ENCODE results near the gene EIF1.
"Not testable (repeated sequence)": the region's sequence is repeated elsewhere in the genome, so short reads cannot be mapped to it uniquely, and the experiment has no call there.

Gene EIF1

DNA sequence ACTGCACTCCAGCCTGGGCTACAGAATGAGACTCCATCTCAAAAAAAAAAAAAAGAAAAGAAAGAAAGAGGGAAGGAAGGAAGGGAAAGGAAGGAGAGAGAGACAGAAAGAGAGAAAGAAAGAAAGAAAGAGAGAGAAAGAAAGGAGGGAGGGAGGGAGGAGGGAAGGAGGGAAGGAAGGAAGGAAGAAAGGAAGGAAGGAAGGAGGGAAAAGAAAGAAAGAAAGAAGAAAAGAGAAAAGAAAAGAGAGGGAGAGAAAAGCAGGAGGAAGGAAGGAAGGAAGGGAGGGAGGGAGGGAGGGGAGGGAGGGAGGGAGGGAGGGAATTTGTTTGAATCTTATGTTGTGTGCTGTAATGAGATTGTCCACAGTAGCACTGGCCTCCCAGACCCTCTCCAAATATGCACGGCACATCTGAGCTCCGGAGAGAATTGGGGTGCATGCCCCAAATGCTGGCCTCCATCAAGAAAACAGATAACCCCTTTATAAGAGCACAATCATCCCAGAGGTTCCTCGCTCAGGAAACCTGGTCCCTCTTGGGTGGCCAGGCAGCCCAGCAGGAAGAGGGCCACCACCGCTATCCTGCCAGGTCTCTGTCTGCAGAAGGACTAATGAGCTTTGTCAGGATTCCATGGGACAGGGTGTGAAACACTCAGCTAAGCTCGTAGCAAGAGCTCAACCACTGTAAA is 8.8 kb upstream of the EIF1 start:
- no peak for DNase-seq

DNA sequence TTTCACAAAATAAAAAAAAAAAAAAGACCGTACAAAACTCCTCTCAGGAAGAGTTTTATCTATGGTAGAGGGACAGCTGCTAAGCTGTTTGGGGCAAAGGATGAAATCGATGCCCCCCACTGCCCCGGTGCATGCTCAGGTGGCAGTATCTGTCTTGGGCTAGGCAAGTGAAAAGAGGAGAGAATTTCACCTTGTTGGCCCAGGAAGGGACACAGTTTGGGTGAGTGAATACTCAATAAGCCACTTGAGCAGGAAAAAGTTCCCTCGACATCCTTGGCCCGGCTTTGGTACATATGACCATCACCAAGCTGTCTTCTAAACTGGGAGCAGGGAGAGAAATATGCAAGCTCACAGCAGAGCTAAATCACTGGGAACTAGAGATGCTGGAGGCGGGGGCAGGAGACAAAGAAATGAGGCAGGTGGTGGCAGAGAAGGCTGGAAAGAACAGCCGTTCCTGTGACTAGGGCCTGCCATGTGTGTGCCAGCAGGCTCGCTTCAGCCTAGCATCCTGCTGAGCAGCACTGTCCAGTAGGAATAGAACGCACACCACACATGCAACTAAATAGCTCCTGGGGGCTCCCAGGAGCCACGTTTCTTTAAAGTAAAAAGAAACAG is 8.2 kb upstream of the EIF1 start:
- no peak for DNase-seq

DNA sequence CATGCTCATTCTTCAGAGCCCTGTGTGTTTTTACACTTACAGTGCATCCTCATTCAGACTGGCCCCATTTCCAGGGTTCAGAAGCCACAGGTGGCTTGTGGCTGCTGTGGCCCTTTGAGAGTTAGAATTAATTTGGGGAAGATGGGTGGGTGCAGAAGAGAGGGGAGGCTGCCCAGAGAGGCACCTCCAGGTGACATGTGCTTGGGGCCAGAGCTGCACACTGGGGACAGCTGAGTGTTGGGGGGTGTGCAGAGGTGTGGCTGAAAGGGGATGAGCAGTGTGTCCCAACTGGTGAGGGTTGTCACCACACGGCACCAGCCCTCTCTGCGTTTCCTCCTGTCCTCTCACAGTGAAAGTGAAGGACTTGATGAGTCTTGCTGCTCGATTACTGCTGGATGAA is 6.9 kb upstream of the EIF1 start:
- no peak for DNase-seq

DNA sequence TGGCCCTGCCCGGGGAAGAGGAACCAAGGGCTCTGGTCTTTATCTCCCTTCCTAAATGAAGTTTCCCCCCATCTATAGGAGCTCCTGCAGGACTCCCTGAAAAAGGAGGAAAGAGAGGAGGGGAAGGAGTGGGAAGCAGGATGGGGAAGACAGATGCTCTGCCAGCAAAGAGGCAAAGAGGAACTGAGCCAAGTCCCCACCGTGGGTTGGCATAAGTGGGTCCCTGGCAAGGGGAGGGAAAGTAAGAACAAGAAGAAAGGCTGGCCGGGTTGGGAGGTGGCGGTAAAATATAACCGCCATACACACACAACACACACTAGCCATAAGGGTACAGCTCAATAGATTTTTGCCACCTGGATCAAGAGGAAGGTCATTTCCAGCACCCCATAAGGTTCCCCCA is 6.1 kb upstream of the EIF1 start:
- DNase-seq: no peak

DNA sequence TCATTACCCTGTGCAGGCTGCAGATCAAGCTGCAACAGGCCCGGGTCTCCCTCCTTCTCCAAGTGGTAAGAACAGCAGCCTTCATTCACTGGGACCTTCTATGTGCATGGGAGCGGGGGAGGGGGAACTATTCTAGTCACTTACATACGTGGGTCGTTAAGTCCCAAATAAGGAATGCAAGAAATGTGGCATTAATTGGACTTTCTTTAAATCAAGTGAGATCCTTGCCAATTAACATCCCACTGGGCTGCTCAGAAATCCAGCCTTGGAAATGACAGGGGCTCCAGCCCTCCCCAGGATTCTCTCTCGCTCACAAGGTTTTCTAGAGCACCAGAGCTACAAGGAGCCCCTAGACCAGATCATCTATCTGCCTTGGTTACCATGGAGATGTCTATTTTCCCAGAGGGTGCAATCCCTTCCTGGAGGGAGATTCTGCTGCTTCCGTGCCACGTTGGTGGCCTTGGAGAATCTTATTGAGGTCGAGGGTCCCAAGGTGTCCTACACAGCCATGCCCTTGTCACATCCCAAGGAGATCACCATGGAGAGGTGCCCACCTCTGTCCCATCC is 5.2 kb upstream of the EIF1 start:
- DNase-seq: no peak

DNA sequence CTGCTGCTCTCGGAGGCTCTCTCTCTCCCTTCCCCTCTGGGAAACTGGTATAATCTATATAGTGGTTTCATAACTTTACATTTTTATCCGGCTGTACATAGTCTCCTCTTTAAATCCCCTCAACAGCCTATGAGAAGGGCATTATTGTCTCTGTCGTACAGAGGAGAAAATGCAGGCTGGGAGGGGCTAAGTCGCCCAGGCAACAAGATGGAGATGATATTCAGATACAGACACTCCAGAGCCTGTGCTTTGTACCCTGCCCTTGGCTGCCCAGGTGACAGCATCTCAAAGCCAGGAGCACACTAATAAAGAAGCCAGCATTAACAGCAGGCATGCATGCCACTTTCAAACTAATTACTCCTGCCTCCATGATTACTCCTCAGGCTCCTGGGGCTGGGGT is 4.7 kb upstream of the EIF1 start:
- DNase-seq: no peak

DNA sequence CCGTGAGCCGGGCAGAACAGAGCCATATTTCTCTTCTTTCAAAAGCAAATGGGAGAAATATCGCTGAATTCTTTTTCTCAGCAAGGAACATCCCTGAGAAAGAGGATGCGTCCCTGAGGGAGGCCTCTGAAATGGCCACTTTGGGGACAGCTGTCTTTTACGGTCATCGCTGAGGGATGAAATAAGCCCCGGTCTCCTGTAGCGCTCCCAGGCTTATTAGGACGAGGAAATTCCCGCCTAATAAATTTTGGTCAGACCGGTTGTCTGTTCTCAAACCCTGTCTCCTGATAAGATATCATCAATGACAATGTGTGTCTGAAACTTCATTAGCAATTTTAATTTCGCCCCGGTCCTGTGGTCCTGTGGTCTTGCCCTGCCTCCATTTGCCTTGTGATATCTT is 2.9 kb upstream of the EIF1 start:
- not testable (repeated sequence) for DNase-seq

DNA sequence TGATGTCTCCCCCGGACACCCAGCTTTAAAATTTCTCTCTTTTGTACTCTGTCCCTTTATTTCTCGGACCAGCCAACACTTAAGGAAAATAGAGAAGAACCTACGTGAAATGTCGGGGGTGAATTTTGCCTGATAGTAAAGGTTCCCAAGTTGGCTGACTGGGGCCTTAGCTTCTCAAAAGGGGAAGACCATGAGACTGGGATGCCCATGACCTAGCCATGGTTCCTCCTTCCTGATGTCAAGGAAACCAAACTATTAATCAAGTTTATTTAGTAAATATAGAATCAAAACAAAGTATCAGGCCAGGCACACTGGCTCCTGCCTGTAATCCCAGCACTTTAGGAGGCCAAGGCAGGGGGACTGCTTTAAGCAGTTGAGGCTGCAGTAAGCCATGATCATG is 2.4 kb upstream of the EIF1 start:
- DNase-seq: no peak

DNA sequence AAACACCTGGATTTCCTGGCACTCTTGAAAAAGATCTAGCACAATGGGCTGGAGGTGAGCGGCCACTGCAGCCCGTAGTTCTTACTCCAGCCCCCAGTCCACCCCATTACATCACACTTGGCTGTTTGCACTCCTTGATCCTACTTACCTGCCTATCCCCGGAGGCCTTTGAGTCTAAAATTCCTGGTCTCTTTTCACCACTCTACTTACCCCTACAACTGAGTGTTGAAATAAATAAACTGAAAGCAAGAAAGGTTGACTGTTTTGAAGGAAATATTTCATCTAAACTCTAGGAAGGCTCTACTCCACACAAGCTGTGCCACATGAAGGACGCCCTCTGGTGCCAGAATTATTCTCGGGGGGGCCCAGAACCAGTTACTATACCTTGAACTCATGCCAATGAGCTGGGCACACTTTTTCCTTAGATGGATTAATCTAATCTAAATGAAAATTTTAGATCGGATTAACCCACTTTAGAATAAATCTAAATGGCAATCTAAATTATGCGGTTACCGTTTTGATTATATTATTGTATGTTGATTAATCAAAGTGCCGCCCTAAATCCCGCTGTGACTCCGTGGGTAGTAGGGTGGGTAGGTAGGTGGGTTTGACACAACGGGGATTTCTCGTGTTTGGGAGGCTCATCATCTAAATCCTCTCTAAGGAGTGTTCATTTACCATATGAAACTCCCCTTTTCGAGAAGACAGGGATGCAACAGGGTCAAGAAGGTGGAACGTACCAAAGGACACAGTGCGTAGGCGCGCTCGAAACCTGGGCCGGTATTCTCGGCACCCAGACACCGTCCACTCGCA is 651 bp upstream of the EIF1 start:
- DNase-seq: no peak

DNA sequence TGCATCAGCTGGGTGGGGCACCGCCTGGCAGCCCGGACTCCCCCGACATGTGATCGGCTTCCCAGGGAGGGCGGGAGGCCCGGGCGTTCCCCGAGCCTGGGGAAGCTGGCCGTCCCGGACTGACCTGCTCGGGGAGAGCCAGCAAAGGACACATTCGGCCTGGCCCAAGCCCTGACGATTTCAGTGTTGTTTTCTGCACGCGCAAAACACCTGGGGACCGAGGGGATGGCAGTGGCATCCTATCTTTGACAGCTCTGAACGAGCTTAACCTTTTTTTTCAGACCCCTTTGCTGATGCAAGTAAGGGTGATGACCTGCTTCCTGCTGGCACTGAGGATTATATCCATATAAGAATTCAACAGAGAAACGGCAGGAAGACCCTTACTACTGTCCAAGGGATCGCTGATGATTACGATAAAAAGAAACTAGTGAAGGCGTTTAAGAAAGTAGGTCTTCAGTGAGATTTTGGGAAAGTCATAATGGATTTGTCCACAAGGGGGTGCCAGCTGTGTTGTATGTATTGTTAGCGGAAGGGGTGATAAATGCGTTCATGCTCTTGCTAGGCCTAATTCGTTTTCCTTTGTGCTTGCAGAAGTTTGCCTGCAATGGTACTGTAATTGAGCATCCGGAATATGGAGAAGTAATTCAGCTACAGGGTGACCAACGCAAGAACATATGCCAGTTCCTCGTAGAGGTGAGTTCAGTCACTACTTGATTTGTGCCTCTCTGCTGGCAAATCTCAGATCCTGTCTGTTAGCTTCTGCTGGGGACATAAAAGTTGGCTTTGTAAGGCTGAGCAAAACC is 1.0 kb downstream of the EIF1 start:
- no peak for DNase-seq

DNA sequence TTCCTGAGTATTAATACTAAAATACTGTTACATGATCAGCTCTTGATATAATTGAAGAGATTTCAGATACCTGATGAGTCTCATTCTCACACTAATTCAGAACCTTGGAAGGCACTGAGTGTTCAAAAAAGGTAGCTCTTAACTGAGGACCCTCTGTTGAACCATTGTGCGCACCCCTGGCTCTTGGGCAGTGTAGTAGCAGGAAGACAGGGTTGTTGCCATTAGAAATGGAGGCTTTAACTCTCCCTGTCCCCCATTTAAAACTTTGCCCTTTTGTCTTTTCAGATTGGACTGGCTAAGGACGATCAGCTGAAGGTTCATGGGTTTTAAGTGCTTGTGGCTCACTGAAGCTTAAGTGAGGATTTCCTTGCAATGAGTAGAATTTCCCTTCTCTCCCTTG is 1.8 kb downstream of the EIF1 start:
- DNase-seq: no peak

DNA sequence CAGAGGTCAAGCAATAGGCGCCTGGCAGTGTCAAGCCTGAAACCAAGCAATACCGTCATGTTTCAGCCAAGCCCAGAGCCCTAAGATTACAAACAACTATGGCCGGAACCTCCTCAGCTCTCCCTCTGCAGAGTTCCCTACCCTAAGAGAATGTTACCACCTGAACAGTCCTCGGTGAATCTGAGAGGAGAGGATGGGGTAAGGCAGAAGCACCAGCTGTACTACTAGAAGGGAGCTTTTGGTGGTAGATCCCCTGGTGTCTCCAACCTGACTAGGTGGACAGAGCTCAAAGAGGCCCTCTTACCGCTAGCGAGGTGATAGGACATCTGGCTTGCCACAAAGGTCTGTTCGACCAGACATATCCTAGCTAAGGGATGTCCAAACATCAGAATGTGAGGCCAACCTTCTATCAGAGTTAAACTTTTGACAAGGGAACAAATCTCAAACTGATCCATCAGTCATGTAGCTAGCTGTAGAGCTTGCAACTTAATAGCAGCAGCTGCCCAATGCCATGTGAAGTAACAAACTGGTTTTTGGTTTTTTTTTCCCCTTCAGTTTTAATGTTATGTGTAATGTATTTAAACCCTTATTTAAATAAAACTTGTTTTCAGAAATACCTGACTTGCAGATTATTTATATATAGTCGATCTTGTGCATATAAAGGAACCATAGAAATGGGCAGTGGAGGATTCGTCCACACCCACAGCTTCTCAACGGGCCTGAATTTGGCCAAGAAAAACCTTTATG is 2.5 kb downstream of the EIF1 start:
- DNase-seq: no peak

DNA sequence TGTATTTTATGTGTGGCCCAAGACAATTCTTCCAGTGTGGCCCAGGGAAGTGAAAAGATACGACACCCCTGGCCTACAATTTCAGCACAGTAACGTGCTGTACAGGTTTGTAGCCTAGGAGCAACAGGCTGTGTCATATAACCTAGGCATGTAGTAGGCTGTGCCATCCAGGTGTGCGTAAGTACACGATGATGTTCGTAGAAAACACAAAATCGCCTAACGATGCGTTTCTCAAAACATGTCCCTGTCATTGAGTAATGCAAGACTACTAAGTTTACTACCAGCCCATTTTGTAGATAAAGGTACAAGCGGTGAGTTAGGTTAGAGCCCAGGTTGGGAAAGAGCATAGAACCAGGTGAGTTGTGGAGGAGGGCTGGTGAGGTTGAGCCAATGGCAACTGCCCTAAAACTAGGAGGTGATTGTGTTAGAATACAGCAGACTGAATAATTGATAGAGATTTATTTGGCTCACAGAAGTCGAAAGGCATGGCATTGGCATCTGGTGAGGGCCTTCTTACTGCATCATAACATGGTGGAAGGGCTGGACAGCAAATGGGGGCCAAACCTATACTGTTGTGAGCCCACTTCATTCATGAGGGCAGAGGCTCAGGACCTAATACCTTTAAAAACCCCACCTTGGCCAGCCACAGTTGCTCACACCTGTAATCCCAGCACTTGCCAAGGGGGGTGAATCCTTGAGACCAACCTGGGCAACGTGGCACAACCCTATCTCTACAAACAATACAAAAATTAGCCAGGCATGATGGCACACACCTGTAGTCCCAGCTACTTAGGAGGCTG is 4.2 kb downstream of the EIF1 start:
- DNase-seq: no peak

DNA sequence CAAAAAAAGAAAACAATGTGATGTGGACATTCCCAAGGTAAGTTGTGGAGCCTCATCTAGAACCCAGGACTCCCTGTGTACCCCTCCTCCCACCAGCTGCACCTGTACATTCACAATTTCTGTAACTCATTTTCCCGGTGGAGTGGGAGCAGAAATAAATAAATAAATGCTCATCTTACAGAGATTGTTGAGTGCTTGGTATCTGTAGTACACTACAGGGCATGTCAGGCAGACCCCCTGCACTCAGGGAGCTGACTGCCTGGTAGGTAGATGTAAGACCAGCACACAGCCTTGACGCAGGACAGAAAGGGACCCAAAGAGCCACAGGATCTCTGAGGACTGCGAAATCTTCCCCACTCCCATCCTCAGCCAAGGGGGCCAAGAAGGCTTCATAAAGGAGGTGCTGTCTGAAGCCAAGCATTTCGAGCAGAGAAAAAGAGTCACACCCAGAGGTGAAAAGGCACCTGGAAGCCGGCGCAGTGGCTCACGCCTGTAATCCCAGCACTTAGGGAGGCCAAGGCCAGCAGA is 6.5 kb downstream of the EIF1 start:
- no peak for DNase-seq

DNA sequence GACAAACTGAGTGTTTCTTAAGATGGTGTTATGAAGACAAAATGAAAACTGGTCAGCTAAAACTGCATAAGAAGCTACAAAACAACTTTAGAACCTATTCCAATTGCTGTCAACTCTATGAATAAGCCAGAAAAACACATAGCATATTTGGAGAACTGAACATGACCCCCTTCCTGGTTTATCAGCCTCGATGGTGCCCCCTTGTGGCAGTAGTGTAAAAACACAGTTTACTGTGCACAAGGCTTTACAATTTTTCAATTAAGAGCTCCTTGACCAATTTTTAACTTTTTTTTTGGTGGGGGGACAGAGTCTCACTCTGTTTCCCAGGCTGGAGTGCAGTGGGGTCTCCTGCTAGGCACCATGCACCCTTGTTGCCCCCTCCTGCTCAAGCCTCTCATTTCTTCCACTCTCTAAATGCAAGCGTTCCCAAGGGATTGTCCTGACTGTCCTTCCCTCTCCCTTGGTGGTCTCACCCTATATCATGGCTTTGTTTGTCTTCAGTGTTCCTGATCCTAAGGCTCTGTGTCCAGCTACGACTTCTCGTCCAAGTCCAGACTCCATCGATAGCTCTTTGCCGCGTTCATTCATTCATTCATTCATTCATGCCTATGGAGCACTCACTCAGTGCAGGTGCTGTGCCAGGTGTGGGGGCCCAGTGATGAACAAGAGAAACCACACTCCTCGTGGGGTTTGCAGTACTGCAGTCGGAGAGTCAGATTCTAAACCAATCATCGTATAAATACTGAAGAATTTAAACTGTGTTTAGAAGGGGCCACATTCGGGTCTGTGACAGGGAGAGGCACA is 7.5 kb downstream of the EIF1 start:
- no peak for DNase-seq

DNA sequence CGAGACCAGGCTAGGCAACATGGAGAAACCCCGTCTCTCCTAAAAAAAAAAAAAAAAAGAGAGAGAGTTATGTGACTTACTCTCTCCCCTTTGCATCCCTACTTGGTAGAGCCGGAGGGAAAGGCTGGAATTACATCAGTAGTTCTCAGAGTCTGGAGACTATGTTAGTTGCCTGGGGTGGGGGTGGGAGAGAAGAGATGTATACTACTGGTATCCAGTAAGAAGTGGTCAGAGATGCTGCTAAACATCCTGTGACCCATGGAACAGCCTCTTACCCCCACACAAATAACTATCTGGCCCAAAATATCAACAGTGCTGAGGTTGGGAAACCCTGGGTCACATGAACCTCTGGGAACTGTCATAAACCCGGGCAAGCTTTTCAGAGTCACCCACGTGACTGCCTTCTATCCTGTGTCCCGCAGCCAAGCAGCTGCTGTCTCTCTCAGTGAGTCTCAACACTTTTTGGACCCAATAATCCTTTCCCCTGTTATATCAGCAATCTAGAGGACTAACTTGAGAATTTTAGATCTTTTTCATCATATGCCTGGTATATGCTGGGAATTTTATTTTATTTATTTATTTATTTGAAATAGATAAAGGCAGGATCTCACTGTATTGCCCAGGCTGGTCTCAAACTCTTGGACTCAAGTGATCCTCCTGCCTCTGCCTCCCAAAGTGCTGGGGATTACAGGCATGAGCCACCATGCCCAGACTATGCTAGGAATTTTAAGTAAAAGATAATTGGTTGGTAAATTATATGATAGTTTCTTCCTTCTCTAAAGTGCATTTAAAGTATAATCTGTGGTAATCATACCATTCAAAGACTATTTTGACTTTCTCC is 8.7 kb downstream of the EIF1 start:
- DNase-seq: no peak

DNA sequence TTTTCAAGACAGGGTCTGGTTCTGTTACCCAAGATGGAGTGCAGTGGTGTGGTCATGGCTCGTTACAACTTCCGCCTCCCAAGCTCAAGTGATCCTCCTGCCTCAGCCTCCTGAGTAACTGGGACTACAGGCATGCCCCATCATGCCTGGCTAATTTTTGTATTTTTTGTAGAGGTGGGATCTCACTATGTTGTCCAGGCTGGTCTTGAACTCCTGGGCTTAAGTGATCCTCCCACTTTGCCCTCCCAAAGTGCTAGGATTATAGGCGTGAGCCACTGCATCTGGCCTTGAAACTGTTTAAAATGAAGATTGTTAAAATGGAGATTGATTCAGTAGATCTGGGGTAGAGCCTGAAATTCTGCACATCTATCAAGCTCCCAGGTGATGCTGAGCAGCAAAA is 12.2 kb downstream of the EIF1 start:
- not testable (repeated sequence) for DNase-seq

DNA sequence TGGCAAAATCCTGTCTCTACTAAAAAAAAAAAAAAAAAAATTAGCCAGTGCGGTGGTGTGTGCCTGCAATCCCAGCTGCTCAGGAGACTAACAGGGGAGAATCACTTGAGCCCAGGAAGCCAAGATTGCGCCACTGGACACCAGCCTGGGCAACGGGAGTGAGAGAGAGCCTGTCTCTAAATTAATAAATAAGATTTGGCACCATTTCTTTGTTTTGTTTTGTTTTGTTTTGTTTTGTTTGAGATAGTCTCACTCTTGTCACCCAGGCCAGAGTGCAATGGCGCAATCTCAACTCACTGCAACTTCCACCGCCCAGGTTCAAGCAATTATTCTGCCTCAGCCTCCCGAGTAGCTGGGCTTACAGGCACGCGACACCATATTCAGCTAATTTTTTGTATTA is 14.0 kb downstream of the EIF1 start:
- no peak for DNase-seq

DNA sequence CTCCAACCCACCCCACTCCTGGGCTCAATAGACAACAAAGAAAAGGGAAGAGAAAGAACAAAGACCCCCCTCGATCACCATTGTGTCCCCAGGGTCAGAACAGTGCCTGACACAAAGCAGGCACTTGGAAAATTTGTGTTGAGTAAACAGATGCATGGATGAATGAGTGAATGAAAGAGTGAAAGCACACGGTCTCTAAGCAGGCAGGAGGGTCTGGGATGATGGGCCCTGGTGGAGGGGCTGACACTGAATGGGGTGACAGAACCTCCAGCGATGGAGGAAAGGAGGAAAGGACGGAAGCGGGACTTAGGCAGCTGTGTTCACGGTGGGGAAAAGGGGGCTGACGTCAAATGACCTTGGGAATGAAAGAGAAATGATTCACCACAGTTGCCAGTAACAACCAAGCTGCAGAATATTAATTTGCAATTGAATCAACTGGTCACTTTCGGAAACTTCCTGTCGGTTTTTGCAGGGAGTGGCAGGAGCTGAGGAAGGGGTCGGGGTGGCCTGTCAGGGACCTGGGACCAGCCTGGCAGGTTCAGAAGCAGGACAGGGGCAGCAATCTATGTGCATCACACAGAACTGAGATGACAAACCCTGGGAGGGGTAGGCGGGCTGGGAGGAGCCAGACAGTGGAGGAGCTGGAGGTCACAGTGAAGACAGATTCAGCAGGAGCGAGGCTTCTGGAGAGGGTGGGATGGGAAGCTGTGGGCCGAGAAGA is 16.7 kb downstream of the EIF1 start:
- DNase-seq: no peak
